Measurements from ENCODE around the gene C10orf71.

Gene C10orf71

DNA sequence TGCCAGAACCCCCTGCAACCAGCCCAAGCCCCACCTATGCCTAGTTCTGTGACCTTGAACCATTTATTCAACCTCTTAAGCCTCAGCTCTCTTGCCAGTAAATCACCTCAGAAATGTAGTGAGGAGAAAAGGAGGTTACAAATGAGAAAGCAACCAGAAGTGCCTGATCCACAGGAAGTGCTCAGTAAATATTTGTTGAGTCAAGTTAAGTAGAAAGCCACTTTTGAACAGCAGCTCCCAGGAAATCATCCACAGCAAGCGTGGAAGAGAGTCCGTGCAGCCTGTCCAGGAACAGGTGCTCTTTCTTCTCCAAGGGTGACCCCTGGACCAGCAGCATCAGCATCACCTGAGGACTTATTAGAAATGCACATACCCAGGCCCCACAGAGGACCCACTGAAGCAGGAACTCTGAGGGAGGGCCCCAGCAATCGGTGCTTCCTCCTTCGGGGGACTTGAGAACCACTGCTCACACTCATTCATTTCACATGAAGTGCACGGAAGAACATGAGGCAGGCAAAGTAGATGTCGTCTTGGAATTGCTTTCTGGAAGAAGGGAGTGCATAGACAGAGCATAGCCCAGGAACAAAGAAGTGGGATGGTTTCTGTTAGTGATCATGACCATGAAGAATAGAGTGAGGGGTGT is 6.3 kb upstream of the C10orf71 start:
- no peak for DNase-seq (ENCODE audit: low spot score)

DNA sequence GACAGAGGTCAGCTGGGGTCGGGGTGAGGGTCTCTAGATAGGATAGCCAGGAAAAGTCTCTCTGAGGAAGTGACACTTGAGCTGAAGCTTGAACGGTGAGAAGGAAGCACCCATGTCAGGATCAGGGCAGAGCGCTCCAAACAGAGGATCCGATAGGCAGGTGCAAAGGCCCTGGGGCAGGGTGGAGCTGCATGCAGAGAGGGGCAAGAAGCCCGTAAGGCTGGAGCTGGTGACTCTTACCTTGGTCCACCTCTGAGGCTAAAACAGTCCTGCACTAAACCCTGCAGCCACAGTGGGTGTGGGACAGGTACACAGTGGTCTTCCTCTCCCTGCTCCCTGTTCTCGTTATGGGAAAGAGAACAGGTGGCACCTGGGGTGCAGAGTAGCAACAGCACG is 5.8 kb upstream of the C10orf71 start:
- DNase-seq (ENCODE audit: low spot score), result no peak

DNA sequence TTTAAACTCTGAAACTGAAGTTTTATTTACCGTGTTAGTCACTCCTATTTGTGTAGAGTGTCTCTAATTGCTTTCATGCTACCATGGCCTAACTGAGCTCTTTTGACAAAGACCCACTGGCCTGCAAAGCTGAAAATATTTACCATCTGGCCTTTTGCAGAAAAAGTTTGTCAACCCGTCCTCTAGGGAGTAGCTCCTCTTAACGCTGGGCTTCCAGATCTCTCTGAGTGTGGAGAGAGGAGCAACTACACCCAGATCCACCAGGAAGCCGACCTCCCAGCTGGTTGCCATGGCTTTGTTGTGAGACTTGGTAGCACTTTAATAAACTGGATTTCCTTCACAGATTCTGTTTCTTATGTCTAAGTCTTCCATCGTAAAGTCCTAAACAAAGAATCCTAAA is 4.2 kb upstream of the C10orf71 start:
- DNase-seq (ENCODE audit: low spot score), result no peak

DNA sequence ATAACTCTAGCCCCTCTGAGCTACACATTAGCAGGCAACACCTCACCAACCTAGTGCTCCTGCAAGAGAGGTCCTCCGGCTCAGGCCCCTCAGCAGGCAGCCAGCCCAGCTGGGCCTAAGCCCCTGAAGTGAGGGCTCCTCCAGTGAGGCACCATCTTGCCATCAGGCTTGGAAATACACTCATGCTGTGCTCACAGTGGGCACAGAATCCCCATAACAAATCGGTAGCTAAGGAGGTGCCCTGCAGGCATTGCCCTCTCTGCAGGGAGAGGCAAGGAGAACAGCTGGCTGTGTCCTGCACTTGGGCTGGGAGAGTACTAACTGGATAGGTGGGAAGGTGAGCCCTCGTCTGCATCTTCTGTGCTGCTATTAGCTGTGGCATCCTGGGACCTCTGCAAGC is 3.7 kb upstream of the C10orf71 start:
- no peak for DNase-seq (ENCODE audit: low spot score)

DNA sequence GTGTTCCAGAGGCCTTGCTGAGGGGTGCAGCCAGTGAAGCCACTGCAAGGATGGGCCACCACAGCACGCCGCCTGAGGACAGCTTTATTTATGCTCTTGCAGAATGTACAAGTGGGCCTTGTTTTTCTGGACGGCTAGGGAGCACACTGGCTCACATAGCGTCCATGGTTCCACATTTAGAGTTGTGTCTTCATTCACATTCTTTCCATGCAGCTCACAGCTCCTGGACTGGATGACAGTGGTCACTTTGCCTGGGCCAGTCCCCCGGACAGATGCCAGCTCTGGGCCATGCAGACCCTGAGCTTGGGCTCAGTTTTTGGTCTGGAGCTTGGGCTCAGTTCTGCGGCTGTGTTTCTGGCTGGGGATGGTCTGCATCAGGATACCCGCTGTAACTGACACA is 2.6 kb upstream of the C10orf71 start:
- no peak for DNase-seq (ENCODE audit: low spot score)

DNA sequence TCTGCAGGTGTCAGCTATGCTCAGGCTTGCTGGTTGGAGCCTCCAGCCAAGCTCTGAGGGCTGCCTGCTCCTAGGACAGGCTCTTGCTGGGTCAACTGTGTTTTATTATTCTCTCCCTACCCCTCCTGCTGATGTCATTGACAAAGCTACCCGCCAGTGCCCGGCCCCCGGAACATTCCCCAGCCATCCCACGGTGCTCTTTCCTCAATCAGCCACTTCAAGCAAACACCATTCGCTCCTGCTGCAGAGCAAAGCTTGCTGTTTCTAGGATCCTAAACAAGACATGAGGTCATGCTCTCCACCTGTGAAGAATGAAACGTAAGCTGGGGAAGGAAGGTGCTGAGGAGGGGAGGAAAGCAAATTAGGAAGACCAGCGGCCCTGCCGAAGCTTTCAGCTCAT is 2.1 kb upstream of the C10orf71 start:
- no peak for DNase-seq (ENCODE audit: low spot score)

DNA sequence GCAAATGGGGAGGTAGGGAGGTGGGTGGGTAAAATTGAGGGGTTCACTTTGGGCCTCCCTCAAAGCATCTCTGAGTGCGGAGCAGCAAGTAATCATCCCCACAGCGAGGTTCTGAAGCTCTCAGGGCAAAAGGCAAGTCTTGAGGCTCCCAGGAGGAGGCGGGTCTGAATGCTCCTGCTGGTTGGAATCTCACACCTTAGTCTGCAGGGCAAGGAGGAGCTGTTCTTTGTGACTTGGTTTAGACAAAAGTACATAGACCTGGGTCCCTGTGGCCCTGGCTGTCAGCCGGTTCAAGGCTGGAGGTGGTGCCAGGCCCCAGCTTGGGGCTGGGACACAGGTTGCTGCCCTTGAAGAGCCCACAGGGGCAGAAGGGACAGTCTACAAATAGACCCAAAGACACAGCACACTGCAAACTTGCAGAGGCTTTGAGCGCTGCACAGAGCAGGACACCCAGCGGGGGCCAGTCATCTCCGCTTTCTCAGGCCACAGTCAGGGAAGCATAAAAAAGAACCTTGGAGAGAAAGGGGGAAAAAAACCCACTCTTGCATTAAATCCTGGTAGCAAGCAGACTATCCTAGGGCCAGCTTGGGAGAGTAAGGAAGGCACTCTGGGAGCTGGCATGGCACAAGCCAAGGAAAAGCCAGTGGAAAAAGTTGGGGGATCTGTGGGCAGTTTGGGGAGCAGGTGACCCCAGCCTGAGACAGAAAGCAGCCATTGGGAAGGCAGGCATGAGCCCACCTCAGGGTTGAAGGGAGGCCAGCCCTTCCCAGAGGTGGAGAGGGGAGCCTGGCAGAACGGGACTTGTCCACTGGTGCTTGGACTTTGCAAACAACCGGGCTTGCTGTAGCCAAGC is 926 bp upstream of the C10orf71 start:
- no peak for DNase-seq (ENCODE audit: low spot score)

DNA sequence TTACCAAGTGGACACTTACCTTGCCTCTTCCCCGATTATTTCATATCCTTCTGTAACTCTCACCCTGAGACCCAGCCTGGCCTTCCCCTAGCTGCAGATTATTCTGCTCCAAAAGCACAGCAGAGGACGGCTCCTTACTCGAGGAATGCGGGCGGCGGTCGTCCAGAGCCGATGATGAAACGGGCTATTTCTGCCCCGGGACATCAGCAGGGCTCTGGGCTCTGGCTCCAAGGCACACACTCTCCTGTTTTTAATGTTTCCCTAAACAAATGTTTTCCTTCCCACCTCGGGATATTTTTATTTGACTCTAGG is 343 bp upstream of the C10orf71 start:
- no peak for DNase-seq (ENCODE audit: low spot score)

DNA sequence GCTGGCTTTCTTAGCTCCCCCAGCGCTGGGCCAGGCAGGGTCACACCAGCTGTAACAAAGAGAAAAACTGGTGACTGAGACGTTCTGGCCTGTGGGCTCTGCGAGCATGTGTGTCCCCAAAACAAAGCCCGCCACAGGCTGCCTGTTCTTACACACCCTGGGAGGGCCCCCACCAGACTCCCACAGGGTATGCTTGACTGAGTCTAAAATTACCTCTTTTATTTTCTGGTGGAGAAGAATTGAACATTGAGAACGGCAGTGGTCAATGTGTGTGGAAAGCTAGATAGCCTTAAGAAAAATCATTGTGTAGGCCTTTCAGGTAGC is 808 bp downstream of the C10orf71 start:
- DNase-seq (ENCODE audit: low spot score), result no peak

DNA sequence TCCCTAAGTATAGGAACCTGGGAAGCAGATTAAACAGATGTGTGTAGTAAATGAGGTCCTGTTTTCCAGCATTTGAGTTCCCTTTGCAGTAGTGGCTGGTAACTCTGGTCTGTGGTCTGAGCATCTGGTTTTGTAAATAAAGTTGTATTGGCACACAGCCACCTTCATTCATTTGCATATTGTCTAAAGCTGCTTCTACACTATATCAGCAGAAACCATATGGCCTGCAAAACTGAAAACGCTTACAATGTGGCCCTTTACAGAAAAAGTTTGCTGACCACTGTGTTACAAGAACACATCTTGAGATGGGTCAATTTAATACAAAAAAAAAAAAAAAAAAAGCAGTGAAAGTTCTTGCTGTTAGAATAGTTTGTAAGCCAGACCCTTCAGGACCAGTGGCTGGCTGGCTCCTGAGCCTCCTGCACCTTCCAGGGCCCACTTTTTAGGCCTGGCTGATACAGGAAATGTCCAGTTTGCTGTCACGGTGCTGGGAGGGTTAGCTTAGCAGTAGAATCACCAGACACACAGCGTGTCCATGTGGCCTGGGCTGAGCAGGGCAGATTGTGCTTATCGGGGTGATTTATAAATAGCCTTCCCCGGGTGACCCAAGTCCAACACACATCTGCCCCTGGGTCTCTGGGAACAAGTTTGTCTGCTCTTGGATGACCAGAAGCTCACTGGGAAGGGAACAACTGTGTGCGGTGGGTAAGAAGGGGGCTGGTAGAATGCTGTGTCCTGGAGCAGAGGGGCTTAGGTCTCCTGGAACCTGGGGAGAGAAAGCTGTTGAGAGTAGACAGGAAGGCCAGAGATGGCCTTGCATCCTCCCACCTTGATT is 1.4 kb downstream of the C10orf71 start:
- no peak for DNase-seq (ENCODE audit: low spot score)

DNA sequence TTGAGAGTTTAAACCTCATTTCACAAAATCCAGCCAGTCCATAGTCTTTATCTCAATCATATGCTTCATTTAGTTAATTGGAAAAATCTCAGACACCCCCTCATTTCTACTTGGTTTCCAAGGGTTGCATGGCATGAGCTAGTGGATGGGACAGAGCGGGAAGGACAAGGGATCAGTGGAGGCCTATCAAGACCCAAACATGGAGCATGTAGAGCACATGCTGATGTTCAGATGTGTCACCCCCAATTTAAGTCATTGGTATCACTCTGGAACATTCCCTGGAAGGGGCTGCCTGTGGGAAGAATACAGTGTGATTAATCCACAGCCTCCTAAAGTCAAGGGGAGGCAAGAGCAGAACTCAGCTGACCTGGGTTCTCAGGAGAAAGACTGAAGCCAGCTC is 2.3 kb downstream of the C10orf71 start:
- no peak for DNase-seq (ENCODE audit: low spot score)

DNA sequence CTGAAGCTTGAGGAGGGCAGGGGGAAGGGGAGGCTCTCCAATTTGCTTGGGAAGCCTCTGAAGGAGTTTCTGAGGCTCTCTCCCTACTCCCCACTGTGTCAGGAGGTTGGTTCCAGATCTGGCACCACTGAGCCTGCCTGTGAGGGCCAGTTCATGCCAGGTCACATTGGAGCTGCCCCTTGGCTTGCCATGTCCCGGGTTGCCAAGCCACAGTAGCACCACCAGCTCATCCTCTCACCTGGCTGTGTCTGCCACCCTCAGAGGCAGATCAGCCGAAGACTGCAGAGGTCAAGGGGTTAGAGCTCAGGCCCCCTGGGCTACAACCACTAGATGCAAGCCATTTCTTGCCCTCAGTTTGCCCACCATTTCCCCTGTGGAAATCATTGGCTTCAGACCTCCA is 3.1 kb downstream of the C10orf71 start:
- DNase-seq (ENCODE audit: low spot score), result no peak

DNA sequence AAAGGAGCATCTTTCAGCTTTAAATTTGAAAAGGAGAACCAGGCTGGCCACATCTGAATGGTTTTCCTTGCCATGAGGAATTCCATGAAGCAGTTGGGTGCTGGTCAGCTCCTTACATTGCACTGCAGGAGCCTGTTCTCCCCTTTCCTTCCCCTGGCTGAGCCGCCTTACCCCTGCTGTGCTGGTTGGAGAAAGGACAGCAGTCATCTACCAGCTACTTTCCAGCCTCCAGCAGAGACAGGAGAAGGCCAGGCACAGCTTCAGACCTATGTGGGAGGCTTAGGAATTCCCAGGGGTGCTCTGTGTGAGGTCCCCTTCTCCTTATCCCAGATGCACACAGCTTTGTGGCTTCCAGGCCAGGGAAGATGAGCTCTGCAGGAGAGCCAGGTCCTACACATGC is 4.7 kb downstream of the C10orf71 start:
- DNase-seq (ENCODE audit: low spot score), result no peak

DNA sequence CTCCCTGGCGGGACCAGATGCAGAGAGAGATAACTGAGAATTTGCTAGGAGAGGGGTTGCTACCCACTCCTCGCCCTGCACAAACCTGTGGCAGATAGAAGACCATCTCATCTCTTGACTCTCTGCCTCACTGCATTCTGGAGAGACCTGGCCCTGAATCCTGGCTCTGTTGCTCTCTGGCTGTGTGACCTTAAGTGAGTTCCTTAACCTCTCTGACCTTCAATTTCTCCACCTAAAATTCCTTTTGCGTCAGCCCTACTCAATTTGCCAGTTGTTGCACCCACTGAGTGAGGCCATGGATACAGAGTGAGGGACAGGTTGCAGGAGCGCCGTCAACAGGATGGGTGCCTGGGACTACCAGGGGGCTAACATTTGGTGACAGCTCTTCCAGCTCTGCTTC is 5.2 kb downstream of the C10orf71 start:
- no peak for DNase-seq (ENCODE audit: low spot score)

DNA sequence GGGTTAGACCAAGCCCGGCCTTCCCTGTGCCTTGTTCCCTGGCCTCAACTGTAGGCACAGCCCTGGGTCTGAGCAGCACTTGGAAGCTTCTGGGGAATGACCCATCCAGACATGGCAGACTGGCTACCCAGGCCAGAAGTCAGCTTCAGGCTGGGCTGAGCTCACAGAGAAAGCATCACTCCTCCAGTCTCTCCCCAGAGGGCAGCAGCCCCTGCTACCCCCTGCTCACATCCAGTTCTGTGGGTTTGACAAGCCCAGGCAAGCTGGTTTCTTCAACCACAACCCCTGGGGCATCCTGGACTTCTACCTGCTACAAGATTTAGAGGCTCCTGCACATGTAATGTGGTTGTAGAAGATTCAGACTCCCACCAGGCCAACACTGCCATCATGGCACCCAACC is 9.0 kb downstream of the C10orf71 start:
- DNase-seq (ENCODE audit: low spot score), result no peak

DNA sequence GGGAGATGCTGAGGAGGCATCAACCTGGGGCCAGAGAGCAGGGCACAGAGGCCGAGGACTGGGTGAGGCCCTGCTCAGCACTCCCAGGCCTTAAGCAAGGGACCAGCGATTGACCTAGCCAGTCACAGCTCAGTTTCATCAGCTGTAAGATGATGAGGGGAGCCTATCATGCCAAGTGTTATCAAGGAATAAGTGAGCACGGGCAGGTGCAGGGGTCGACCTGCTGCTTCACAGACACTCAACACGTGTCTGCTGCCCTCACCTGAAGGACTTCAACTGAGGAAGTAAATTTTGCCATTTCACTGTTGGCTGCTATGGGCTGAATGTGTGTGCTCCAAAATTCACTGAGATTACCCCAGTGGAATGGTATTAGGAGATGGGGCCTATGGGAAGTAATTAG is 9.9 kb downstream of the C10orf71 start:
- DNase-seq (ENCODE audit: low spot score), result no peak

DNA sequence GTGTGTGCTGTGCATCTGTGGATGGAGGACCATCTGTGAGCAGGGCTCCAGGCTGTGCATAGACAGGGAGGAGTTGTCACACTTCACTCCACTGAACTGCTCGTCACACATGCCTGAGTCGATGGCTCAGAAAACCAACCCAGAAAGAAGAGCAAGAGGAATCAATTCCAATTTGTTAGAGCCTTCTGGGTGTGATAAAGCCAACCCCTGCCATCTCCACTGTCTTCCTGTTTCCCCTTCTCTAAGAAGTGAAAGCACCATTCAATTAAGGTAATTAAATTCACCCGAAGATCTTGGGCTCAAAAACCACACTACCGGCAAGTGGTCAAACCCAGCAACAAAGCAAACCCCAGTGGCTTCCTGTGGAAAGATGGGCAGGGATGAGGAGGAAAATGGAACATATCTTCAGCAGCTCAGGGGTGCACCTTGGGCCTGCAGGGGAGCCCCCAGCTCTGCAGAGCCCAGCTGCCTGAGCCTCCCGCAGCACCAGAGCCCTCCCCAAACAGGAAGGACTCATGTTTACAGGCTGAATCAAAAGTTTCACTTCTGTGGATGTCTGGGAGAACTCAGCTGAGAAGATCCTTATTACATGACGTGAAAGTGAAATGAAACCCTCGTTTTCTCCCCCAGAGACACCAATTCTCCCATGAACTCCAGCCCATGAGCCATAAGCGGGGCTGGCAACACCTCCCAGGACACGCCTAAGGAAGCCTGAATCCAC is 10.9 kb downstream of the C10orf71 start:
- peak; percentile 13 for DNase-seq (ENCODE audit: low spot score)

DNA sequence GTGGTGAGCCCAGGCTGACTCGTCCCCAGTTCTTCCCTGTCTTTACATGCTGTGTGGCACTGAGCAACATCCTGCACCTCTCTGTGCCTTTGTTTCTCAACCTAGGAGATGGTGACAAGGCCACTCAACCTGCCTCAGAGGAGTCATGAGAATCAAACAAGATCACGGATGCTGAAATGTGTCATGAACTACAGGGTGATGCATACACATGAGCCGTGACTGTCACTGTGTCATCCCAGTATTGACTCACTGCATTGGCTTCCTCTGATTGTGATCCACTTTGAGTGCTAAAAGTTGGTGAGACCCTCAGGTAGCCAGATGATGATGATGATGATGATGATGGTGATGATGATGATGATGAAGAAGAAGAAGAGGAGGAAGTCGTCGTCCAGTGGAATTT is 11.5 kb downstream of the C10orf71 start:
- peak; percentile 44 for DNase-seq (ENCODE audit: low spot score)

DNA sequence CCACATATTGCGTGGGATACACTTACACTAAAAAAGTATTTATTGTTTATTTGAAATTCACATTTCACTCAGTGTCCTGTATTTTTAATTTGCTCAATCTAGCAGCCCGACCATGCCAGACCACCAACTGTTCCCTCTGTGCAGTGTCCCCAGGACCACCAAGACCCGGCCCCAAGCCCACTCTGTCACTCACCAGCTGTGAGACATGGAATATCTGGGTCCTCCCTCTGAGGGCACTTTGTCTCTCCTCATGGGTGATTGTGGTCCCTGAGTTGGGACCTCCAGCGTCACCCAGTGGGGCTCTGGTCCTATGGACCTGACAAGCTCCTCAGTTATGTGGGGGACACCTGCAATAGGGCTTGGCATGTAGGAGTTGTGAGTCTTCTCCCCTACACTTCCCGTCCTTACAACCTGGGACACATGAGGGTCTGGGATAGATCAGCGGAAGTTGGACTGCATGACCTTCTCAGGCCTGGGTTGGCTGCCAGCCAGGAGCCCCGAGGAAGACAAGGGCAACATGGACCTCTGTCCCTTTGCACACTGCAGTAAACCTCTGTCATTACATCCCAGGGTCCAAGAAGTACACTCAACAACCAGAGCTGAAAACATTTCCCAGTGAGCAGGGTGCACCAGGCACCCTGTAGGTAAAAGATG is 12.1 kb downstream of the C10orf71 start:
- no peak for DNase-seq (ENCODE audit: low spot score)

DNA sequence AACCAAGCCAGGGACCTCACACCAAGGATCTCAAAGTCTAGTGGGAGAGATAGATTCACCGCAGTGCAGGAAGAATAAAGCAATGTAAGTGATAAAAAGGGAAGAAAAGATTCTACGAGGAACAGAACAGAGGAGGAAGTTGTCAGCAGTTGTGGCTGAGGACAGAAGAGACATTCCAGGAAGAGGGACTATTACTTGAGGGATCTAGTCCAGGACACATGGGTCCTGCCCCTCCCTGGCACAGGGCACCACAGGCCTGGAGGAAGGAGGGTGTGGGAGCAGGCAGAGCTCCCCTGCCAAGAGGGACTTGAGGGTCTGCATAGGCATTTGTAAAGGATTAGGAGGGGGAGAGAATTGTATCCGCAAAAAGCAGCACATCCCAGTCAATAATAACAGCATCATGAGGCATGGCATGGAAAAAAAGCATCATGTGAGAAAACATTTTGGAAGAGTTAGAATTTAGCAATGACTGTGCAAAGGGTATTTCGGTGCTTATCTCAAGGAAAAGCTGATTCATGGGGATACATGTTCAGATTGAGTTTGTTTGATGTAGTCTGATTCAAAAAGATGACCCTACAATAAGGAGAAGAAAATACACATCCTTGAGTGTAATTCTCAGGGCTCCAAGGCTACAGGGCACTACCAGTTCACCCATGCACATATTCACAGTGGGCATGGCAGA is 12.7 kb downstream of the C10orf71 start:
- no peak for DNase-seq (ENCODE audit: low spot score)

DNA sequence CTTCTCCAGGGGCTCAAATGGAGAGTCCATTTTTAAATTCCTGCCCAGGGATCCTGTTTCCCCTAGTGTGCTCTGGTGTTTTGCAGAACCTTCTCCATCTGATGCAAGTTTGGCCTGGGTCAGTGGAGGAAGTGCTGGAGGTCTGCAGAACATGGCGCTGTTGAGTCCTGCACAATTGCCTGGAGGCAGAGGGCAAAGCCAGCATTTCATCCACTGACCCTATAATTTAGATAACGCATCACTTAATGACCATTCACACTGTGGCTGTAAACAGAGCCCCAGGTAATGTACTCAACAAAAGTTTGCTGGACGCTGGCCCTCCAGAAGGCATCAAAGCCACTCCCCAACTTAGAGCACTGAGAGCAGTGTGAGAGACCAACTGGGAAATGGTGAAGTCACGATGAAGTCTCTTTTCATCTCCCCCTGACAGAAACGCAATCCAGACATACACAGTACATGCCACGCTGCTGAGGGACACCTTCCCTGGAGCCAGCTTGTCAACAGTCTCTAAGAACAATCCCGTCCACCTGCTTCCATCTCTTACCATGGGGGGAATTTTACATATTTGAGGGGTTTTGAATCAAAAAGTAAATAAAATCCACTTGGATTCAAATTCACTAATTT is 13.4 kb downstream of the C10orf71 start:
- no peak for DNase-seq (ENCODE audit: low spot score)

Data from CD4-positive, alpha-beta T cell treated with Interleukin-2 at 100 ng/mL for 4 hours (primary cell).